HEK293T (cell line): ENCODE data around the gene KCNH6.

Source experiments
- CTCF ChIA-PET: fragments of 350-600 bp; formaldehyde crosslinking; extraction: SDS; loops from one replicate; lab custom pipeline; 2021; ENCODE audit warnings: antibody characterized with exemption, inconsistent platforms; lab: Yijun Ruan, JAX
- POLR2A ChIA-PET: fragments of 350-600 bp; formaldehyde crosslinking; extraction: SDS; loops from one replicate; lab custom pipeline; 2020; ENCODE audit warnings: antibody characterized with exemption, inconsistent platforms; lab: Yijun Ruan, JAX
- DNase-seq: peaks from one replicate; pipeline ENCODE4 v3.0.0; 2012; ENCODE audit warnings: mixed read lengths; ENCODE audit errors: extremely low spot score
- ARNT ChIP-seq: fragments of 450-650 bp; IDR thresholded peaks from 2 replicates; pipeline ENCODE4 v1.6.1; 2017; ENCODE audit warnings: mild to moderate bottlenecking
- BHLHE40 ChIP-seq: fragments of 450-650 bp; IDR thresholded peaks from 2 replicates; pipeline ENCODE4 v1.6.1; 2016; ENCODE audit warnings: mild to moderate bottlenecking, moderate library complexity, borderline replicate concordance
- CTBP1 ChIP-seq: fragments of 450-650 bp; IDR thresholded peaks from 2 replicates; pipeline ENCODE4 v1.6.1; 2016; ENCODE audit warnings: borderline replicate concordance
- ELF4 ChIP-seq: fragments of 450-650 bp; IDR thresholded peaks from 2 replicates; pipeline ENCODE4 v1.6.1; 2017; ENCODE audit warnings: antibody characterized with exemption
- FOXA1 ChIP-seq: fragments of 450-650 bp; IDR thresholded peaks from 2 replicates; pipeline ENCODE4 v1.6.1; 2016; ENCODE audit warnings: mild to moderate bottlenecking
- FOXK2 ChIP-seq: fragments of 450-650 bp; IDR thresholded peaks from 2 replicates; pipeline ENCODE4 v1.6.1; 2016; ENCODE audit warnings: mild to moderate bottlenecking
- FOXM1 ChIP-seq: fragments of 450-650 bp; IDR thresholded peaks from 2 replicates; pipeline ENCODE4 v1.6.1; 2017; ENCODE audit warnings: mild to moderate bottlenecking, borderline replicate concordance
- HDGF ChIP-seq: fragments of 450-650 bp; IDR thresholded peaks from 2 replicates; pipeline ENCODE4 v1.6.1; 2017; ENCODE audit warnings: antibody characterized with exemption, borderline replicate concordance
- L3MBTL2 ChIP-seq: fragments of 450-650 bp; conservative IDR thresholded peaks from 2 replicates; pipeline ENCODE4 v1.6.1; 2016; ENCODE audit warnings: mild to moderate bottlenecking
- LEF1 ChIP-seq: fragments of 450-650 bp; IDR thresholded peaks from 2 replicates; pipeline ENCODE4 v1.6.1; 2017; ENCODE audit warnings: mild to moderate bottlenecking, borderline replicate concordance
- NFRKB ChIP-seq: fragments of 450-650 bp; IDR thresholded peaks from 2 replicates; pipeline ENCODE4 v1.6.1; 2016; ENCODE audit warnings: mild to moderate bottlenecking, moderate library complexity
- PKNOX1 ChIP-seq: fragments of 450-650 bp; IDR thresholded peaks from 2 replicates; pipeline ENCODE4 v1.6.1; 2016
- SP1 ChIP-seq: fragments of 450-650 bp; IDR thresholded peaks from 2 replicates; pipeline ENCODE4 v1.6.1; 2017
- SUZ12 ChIP-seq: fragments of 450-650 bp; IDR thresholded peaks from 2 replicates; pipeline ENCODE4 v1.6.1; 2016; ENCODE audit warnings: mild to moderate bottlenecking
- TARDBP ChIP-seq: fragments of 450-650 bp; IDR thresholded peaks from 2 replicates; pipeline ENCODE4 v1.6.1; 2016
- ZNF384 ChIP-seq: fragments of 450-650 bp; IDR thresholded peaks from 2 replicates; pipeline ENCODE4 v1.6.1; 2016

The KCNH6 gene

GRCh38 chr17:63587770-63588169, 64.6 kb downstream of the KCNH6 start:
- ChIA-PET CTCF (no interaction called here), POLR2A (no interaction called here)
- no peak for DNase-seq
- no peak for TF ChIP-seq CTBP1
- TF ChIP-seq TARDBP: no peak
- TF ChIP-seq SP1: no peak
- TF ChIP-seq FOXA1: no peak
- TF ChIP-seq ELF4: no peak
- TF ChIP-seq LEF1: no peak
- TF ChIP-seq HDGF: no peak
- TF ChIP-seq ARNT: no peak

DNA sequence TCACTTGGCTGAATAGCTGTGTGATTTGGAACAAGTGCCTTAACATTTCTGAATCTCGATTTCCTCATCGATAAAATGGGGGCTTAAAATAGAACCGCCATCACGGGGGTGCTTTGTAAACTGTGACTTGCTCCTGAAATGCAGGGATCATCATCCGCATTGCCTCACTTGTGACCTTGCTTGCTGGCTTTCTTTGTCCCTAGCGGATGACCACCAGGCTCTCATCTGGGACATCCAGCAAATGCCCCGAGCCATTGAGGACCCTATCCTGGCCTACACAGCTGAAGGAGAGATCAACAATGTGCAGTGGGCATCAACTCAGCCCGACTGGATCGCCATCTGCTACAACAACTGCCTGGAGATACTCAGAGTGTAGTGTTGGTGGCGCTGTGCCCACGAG, 65.6 kb downstream of the KCNH6 start:
- POLR2A ChIA-PET: no interaction called here

DNA sequence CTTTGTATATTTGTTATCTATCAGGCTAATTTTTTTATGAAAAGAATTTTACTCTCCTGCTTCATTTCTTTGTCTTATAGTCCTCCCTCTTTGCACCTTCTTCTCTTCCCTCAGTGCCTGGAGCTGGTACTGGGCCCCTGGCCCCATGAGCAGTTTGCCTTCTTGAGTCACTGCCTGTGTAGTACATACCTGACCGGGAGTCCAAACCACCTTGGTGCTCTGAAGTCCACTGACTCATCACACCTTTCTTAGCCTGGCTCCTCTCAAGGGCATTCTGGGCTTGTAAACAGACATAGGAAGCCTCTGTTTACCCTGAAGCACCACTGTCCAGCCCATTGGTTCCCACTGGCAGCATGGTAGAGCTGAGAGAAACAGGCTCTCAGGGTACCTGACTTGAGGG, 66.5 kb downstream of the KCNH6 start:
- ChIA-PET CTCF (no interaction called here), POLR2A (interaction anchor here (2.0 kb wide), 1 partner anchor 11 kb away, joined by 5 read pairs; the partner anchor contains the start of gene TACO1)
- TF ChIP-seq LEF1: no peak
- no peak for TF ChIP-seq PKNOX1
- no peak for TF ChIP-seq NFRKB
- TF ChIP-seq BHLHE40: no peak
- TF ChIP-seq L3MBTL2: no peak
- no peak for TF ChIP-seq ZNF384
- no peak for TF ChIP-seq TARDBP
- no peak for TF ChIP-seq ARNT
- no peak for TF ChIP-seq SUZ12
- no peak for TF ChIP-seq CTBP1
- DNase-seq: no peak

More for the DNA sequence above, 65.6 kb downstream of the KCNH6 start:
- DNase-seq: no peak
- no peak for TF ChIP-seq ZNF384
- no peak for TF ChIP-seq L3MBTL2
- no peak for TF ChIP-seq FOXM1
- TF ChIP-seq FOXK2: no peak
- TF ChIP-seq TARDBP: no peak
- no peak for TF ChIP-seq FOXA1
- no peak for TF ChIP-seq SUZ12
- TF ChIP-seq NFRKB: no peak
- CTCF ChIA-PET: no interaction called here

GRCh38 chr17:63592797-63593196, 69.6 kb downstream of the KCNH6 start:
- ChIA-PET POLR2A (no interaction called here), CTCF (no interaction called here)
- no peak for DNase-seq
- TF ChIP-seq ELF4 (no peak), ZNF384 (no peak), PKNOX1 (no peak), NFRKB (no peak), ARNT (no peak), TARDBP (no peak), FOXA1 (no peak), CTBP1 (no peak), L3MBTL2 (no peak), BHLHE40 (no peak), FOXM1 (no peak), SP1 (no peak)

DNA sequence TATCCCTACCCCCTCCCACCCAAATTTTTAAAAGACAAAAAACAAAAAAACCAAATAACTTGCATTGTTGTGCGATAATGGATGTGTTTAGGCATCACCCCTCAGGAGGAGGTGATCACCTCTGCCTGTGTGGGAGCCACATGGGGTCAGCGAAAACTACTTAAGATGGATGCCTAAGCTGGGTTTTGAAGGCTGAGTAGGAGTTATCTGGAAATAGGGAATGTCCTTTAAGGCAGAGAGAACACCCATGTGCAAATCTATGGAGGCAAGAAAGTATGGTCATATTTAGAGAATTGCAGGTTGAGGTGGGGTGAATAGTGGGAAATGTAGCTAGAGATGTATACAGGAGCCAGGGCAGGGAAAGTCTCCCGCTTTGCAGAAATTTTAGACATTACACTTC, 72.0 kb downstream of the KCNH6 start:
- ChIA-PET POLR2A (no interaction called here), CTCF (no interaction called here)
- TF ChIP-seq NFRKB (no peak), BHLHE40 (no peak), FOXK2 (no peak), ELF4 (no peak), SUZ12 (no peak)
- no peak for DNase-seq
